Camera-type eye (tissue), 1 donor: Measurements from ENCODE around the gene RNF180. TPM values are rescaled to one million over a fixed set of nuclear protein-coding genes. Genes with fewer than 3 reads are reported as not detected.

Source experiments
- total RNA-seq: library from RNA; depleted of rRNA; stranded (reverse); fragments of >200 nt; gene quantifications from one replicate; pipeline ENCODE4 v1.2.3, GENCODE V29; 2014

Gene RNF180
- total RNA-seq, result 43.2 TPM

GRCh38 chr5:64165500-64166200, at the start of gene RNF180:
Gene RNF180, plus strand, starts transcription at chr5:64165843. Its CDS starts 34,965 bp downstream, at chr5:64200808.

Other genes starting within 250 kb of the RNF180 start
- gene HTR1A, start 203.4 kb upstream of the RNF180 start, total RNA-seq, result not detected